DOHH2 (cell line): ENCODE data around the gene ST8SIA6.

Experiments
- H3F3A ChIP-seq: fragments of 200-600 bp; sonication (generic), shearing (Covaris generic); 2 replicates; pipeline ENCODE4 v1.6.0; 2016; ENCODE audit warnings: antibody characterized with exemption, mild to moderate bottlenecking; ENCODE audit not compliant: control insufficient read depth, insufficient read depth
- H3K27ac ChIP-seq: fragments of 200-600 bp; sonication (generic); 2 replicates; pipeline ENCODE4 v1.5.1; 2014; ENCODE audit warnings: low read depth, mild to moderate bottlenecking, low read length, moderate library complexity
- H3K27me3 ChIP-seq: fragments of 200-600 bp; sonication (generic); 2 replicates; pipeline ENCODE4 v1.6.1; 2014; ENCODE audit warnings: mild to moderate bottlenecking, low read length, mixed read lengths; ENCODE audit not compliant: control insufficient read depth
- H3K36me3 ChIP-seq: fragments of 200-600 bp; sonication (generic); 2 replicates; pipeline ENCODE4 v1.6.1; 2014; ENCODE audit warnings: mild to moderate bottlenecking, low read length, moderate library complexity, mixed read lengths; ENCODE audit not compliant: control insufficient read depth
- H3K4me1 ChIP-seq: fragments of 200-600 bp; sonication (generic); 2 replicates; pipeline ENCODE4 v1.6.1; 2014; ENCODE audit warnings: mild to moderate bottlenecking, low read length, mixed read lengths; ENCODE audit not compliant: control insufficient read depth
- H3K4me2 ChIP-seq: fragments of 200-600 bp; sonication (generic); 2 replicates; pipeline ENCODE4 v1.6.0; 2014; ENCODE audit warnings: mild to moderate bottlenecking, low read length, moderate library complexity
- H3K4me3 ChIP-seq: fragments of 200-600 bp; sonication (generic); 2 replicates; pipeline ENCODE4 v1.5.1; 2014; ENCODE audit warnings: mild to moderate bottlenecking, low read length, mixed read lengths
- H3K79me2 ChIP-seq: fragments of 200-600 bp; sonication (generic); 2 replicates; pipeline ENCODE4 v1.6.1; 2014; ENCODE audit warnings: mild to moderate bottlenecking, low read length, mixed read lengths; ENCODE audit not compliant: control insufficient read depth
- H3K9me2 ChIP-seq: fragments of 200-600 bp; sonication (generic); replicated peaks from 2 replicates; pipeline ENCODE4 v1.6.1; 2014; ENCODE audit warnings: mild to moderate bottlenecking, low read length, mixed read lengths; ENCODE audit not compliant: control insufficient read depth
- H3K9me3 ChIP-seq: fragments of 200-600 bp; sonication (generic); 2 replicates; pipeline ENCODE4 v1.6.1; 2014; ENCODE audit warnings: antibody characterized with exemption, low read length, mixed read lengths; ENCODE audit not compliant: control insufficient read depth, insufficient read depth
- H4K20me1 ChIP-seq: fragments of 200-600 bp; sonication (generic); 2 replicates; pipeline ENCODE4 v1.6.0; 2014; ENCODE audit warnings: low read depth, mild to moderate bottlenecking, antibody characterized with exemption, low read length, moderate library complexity; ENCODE audit not compliant: control insufficient read depth, insufficient read depth
- CTCF ChIP-seq: fragments of 200-600 bp; sonication (generic); IDR thresholded peaks from one replicate; pipeline ENCODE4 v1.5.1; 2014; ENCODE audit warnings: antibody characterized with exemption, mild to moderate bottlenecking, low read depth, low read length; ENCODE audit not compliant: poor library complexity, severe bottlenecking
- EZH2phosphoT487 ChIP-seq: fragments of 200-600 bp; sonication (generic); IDR thresholded peaks from 2 replicates; pipeline ENCODE4 v1.6.1; 2017; ENCODE audit warnings: borderline replicate concordance, mild to moderate bottlenecking, antibody characterized with exemption, low read length, moderate library complexity, mixed read lengths

Gene ST8SIA6

GRCh38 chr10:17368708-17369272, 85.6 kb downstream of the ST8SIA6 start:
- Histone ChIP-seq H3K27me3 (no peaks in the 10 kb centered on the region), H3K79me2 (no peaks in the 10 kb centered on the region), H3F3A (no peaks in the 10 kb centered on the region), H3K4me1 (no peaks in the 10 kb centered on the region), H3K4me3 (no peak overlapping the region), H3K9me2 (no peaks in the 10 kb centered on the region), H3K9me3 (no peaks in the 10 kb centered on the region), H3K36me3 (no peaks in the 10 kb centered on the region), H4K20me1 (no peaks in the 10 kb centered on the region), H3K27ac (no peak overlapping the region), H3K4me2 (no peak overlapping the region)
- TF ChIP-seq CTCF (no peak), EZH2phosphoT487 (no peak)

- H3K36me3 ChIP-seq, result no peaks in the 10 kb centered on the region
- no peak overlapping the region for H3K4me2 ChIP-seq
- H3K27me3 ChIP-seq, result no peaks in the 10 kb centered on the region
- no peak overlapping the region for H3K4me3 ChIP-seq
- H3K9me2 ChIP-seq, result no peaks in the 10 kb centered on the region
- no peaks in the 10 kb centered on the region for H3K9me3 ChIP-seq
- TF ChIP-seq EZH2phosphoT487, result no peak
- no peak for TF ChIP-seq CTCF
- no peaks in the 10 kb centered on the region for H4K20me1 ChIP-seq
- no peaks in the 10 kb centered on the region for H3F3A ChIP-seq
- no peaks in the 10 kb centered on the region for H3K4me1 ChIP-seq
- H3K27ac ChIP-seq, result no peak overlapping the region
- H3K79me2 ChIP-seq, result no peaks in the 10 kb centered on the region
These were observed 87.7 kb downstream of the ST8SIA6 start for GRCh38 chr10:17366705-17367104.

- Histone ChIP-seq H4K20me1 (no peaks in the 10 kb centered on the region), H3K4me1 (no peaks in the 10 kb centered on the region), H3F3A (no peaks in the 10 kb centered on the region), H3K9me2 (no peaks in the 10 kb centered on the region), H3K79me2 (no peaks in the 10 kb centered on the region), H3K9me3 (no peaks in the 10 kb centered on the region), H3K36me3 (no peaks in the 10 kb centered on the region), H3K27ac (no peak overlapping the region), H3K4me3 (no peak overlapping the region), H3K4me2 (no peak overlapping the region), H3K27me3 (no peaks in the 10 kb centered on the region)
- no peak for TF ChIP-seq EZH2phosphoT487
- TF ChIP-seq CTCF, result no peak
These were observed 89.0 kb downstream of the ST8SIA6 start for GRCh38 chr10:17365402-17365801.
